NCI-H524 treated with DMSO at 0.1 percent for 48 hours (cell line): ENCODE results near the gene ZNF76.

Experiments
- DNase-seq: peaks from one replicate; lab custom pipeline; 2025; lab: John Stamatoyannopoulos, UW

Gene ZNF76

GRCh38 chr6:35259194-35259947 lies at the start of gene ZNF76:
Gene ZNF76 (plus strand): TSS chr6:35259735. CDS start chr6:35281152, 21,417 bp downstream.
- peak; percentile 71 for DNase-seq

- no peak for DNase-seq
Measured at GRCh38 chr6:35213298-35213791, 46.2 kb upstream of the ZNF76 start.

- no peak for DNase-seq
Measured at GRCh38 chr6:35213824-35214756, 45.4 kb upstream of the ZNF76 start, which contains the start of gene SCUBE3. Gene SCUBE3 (plus strand): TSS chr6:35213956. CDS start chr6:35214419, 463 bp downstream.

GRCh38 chr6:35214869-35215664 lies 44.5 kb upstream of the ZNF76 start:
- DNase-seq, result no peak

GRCh38 chr6:35215665-35216411 lies 43.7 kb upstream of the ZNF76 start:
- no peak for DNase-seq

- no peak for DNase-seq
Measured at GRCh38 chr6:35216412-35216732, 43.2 kb upstream of the ZNF76 start.

GRCh38 chr6:35216851-35217811 lies 42.4 kb upstream of the ZNF76 start:
- DNase-seq, result no peak

GRCh38 chr6:35218021-35218420 lies 41.5 kb upstream of the ZNF76 start:
- DNase-seq, result no peak

- DNase-seq, result no peak
Measured at GRCh38 chr6:35218456-35218855, 41.1 kb upstream of the ZNF76 start.

GRCh38 chr6:35219683-35220326 lies 39.7 kb upstream of the ZNF76 start:
- DNase-seq, result no peak

GRCh38 chr6:35220711-35221110 lies 38.8 kb upstream of the ZNF76 start:
- no peak for DNase-seq

GRCh38 chr6:35223396-35223795 lies 36.1 kb upstream of the ZNF76 start:
- DNase-seq, result no peak

GRCh38 chr6:35224720-35225119 lies 34.8 kb upstream of the ZNF76 start:
- no peak for DNase-seq

- DNase-seq, result no peak
Measured at GRCh38 chr6:35228481-35228880, 31.1 kb upstream of the ZNF76 start.

GRCh38 chr6:35229304-35229703 lies 30.2 kb upstream of the ZNF76 start:
- no peak for DNase-seq

GRCh38 chr6:35230498-35230897 lies 29.0 kb upstream of the ZNF76 start:
- no peak for DNase-seq

- no peak for DNase-seq
Measured at GRCh38 chr6:35230950-35231349, 28.6 kb upstream of the ZNF76 start.

- no peak for DNase-seq
Measured at GRCh38 chr6:35231563-35231962, 28.0 kb upstream of the ZNF76 start.

GRCh38 chr6:35234901-35235300 lies 24.6 kb upstream of the ZNF76 start:
- no peak for DNase-seq

GRCh38 chr6:35236223-35236622 lies 23.3 kb upstream of the ZNF76 start:
- DNase-seq, result no peak
